Right cardiac atrium (tissue), 5 donors: ENCODE measurements around the gene FAM117B. TPM values are rescaled to one million over a fixed set of nuclear protein-coding genes. Genes with fewer than 3 reads are reported as not detected.

Experiments
- ATAC-seq, 2 donors: fragments of 200-7000 bp; cut with Tn5 transposase; one replicate each; pipeline versions ENCODE4 v1.8.0 to v1.9.1; 2020; ENCODE audit warnings: moderate library complexity in 2 of 2, mild to moderate bottlenecking in 1 of 2
- DNase-seq, 3 donors: peaks; one replicate each; pipeline ENCODE4 v3.0.0-alpha.2; 2020
- H3K27ac ChIP-seq: one replicate; pipeline ENCODE4 v1.5.1; 2013; ENCODE audit warnings: mild to moderate bottlenecking, low read length, control low read depth, moderate library complexity
- H3K27me3 ChIP-seq: one replicate; pipeline ENCODE4 v1.6.1; 2013; ENCODE audit not compliant: control insufficient read depth, insufficient read depth
- H3K4me1 ChIP-seq: one replicate; pipeline ENCODE4 v1.6.1; 2013; ENCODE audit warnings: low read length; ENCODE audit not compliant: control insufficient read depth, insufficient read depth
- H3K4me3 ChIP-seq: one replicate; pipeline ENCODE4 v1.5.1; 2013; ENCODE audit warnings: low read length, control low read depth
- H3K9me3 ChIP-seq: one replicate; pipeline ENCODE4 v1.6.1; 2013; ENCODE audit warnings: low read length; ENCODE audit not compliant: control insufficient read depth
- WGBS: extraction: QIAGEN DNeasy Blood & Tissue Kit; methylation state at CpG from one replicate; pipeline ENCODE4 v1.1.7; 2013; 5-methylcytosine and 5-hydroxymethylcytosine counted together
- intact Hi-C, 4 donors: fragments of 100-400 bp; cut with DNase I; formaldehyde crosslinking; loops; one replicate each; pipeline versions ENCODE4 v1.11.0 to v1.14.0; 2022 to 2023
- polyA plus RNA-seq: library from polyadenylated mRNA; stranded (reverse); fragments of 200-250 nt; gene quantifications from one replicate; pipeline ENCODE4 v1.2.3, GENCODE V29; 2013
- total RNA-seq, 4 donors: library from RNA; stranded (reverse); fragmentation: NEBNext Ultra II Directional; extraction: Animal tissue kit (Norgen Biotek cat#: 25700); gene quantifications; one replicate each; pipeline ENCODE4 v1.2.1, GENCODE V29; 2021
- donor health status: healthy with polysubstance abuse.
- donor health status: DM: no; HTN: yes; CAD: no.
- donor health status: DM: no; HTN: no; CAD: no.
- donor health status: DM: no; HTN: yes; CAD: no; lungs with severe emphysema.
- donor health status: DM: yes; HTN: yes; CAD: no.

FAM117B gene
- total and polyA plus RNA-seq, 5 donors: 1.5 to 4.5 (median 3.8) TPM

- intact Hi-C loops: no loop called here
- no peaks in the 10 kb centered on the region for H3K4me1 ChIP-seq
- H3K4me3 ChIP-seq: no peak overlapping the region
- H3K27ac ChIP-seq: no peak overlapping the region
- ATAC-seq: no peak
- no peaks in the 10 kb centered on the region for H3K27me3 ChIP-seq
- no peaks in the 10 kb centered on the region for H3K9me3 ChIP-seq
- 93% methylated on average over 2 of the region's 2 CpGs for whole genome bisulfite sequencing
- DNase-seq: no peak
Observed at GRCh38 chr2:202760848-202761247, 126.1 kb downstream of the FAM117B start.

- Histone ChIP-seq H3K27me3 (no peaks in the 10 kb centered on the region), H3K4me1 (no peaks in the 10 kb centered on the region), H3K9me3 (no peaks in the 10 kb centered on the region), H3K27ac (no peak overlapping the region), H3K4me3 (no peak overlapping the region)
- ATAC-seq: no peak
- no peak for DNase-seq
- intact Hi-C loops: no loop called here
- 59% methylated on average over 4 of the region's 4 CpGs for WGBS
Observed at GRCh38 chr2:202762556-202762955, 127.8 kb downstream of the FAM117B start.

GRCh38 chr2:202763916-202764315, 129.1 kb downstream of the FAM117B start:
- intact Hi-C loops: no loop called here
- ATAC-seq (no peak), DNase-seq (no peak)
- Histone ChIP-seq H3K4me1 (no peaks in the 10 kb centered on the region), H3K27me3 (no peaks in the 10 kb centered on the region), H3K27ac (no peak overlapping the region), H3K4me3 (no peak overlapping the region), H3K9me3 (no peaks in the 10 kb centered on the region)
- WGBS: 97% methylated on average over 1 of the region's 1 CpG

GRCh38 chr2:202764991-202765390, 130.2 kb downstream of the FAM117B start:
- intact Hi-C loops: no loop called here
- Histone ChIP-seq H3K4me3 (no peak overlapping the region), H3K27me3 (no peaks in the 10 kb centered on the region), H3K9me3 (no peaks in the 10 kb centered on the region), H3K4me1 (no peaks in the 10 kb centered on the region), H3K27ac (no peak overlapping the region)
- ATAC-seq (no peak), DNase-seq (no peak)
- WGBS: 94% methylated on average over 3 of the region's 3 CpGs

GRCh38 chr2:202765436-202765835, 130.7 kb downstream of the FAM117B start:
- no peaks in the 10 kb centered on the region for H3K4me1 ChIP-seq
- no peaks in the 10 kb centered on the region for H3K27me3 ChIP-seq
- intact Hi-C loops: no loop called here
- no peak for ATAC-seq
- H3K4me3 ChIP-seq: no peak overlapping the region
- 72% methylated on average over 5 of the region's 5 CpGs for WGBS
- no peaks in the 10 kb centered on the region for H3K9me3 ChIP-seq
- H3K27ac ChIP-seq: no peak overlapping the region
- DNase-seq: no peak

GRCh38 chr2:202768273-202768672, 133.5 kb downstream of the FAM117B start:
- no peak overlapping the region for H3K4me3 ChIP-seq
- intact Hi-C loops: no loop called here
- no peaks in the 10 kb centered on the region for H3K4me1 ChIP-seq
- H3K9me3 ChIP-seq: no peaks in the 10 kb centered on the region
- H3K27ac ChIP-seq: no peak overlapping the region
- no peak for DNase-seq
- ATAC-seq: no peak
- H3K27me3 ChIP-seq: no peaks in the 10 kb centered on the region

- DNase-seq: no peak
- no peak overlapping the region for H3K27ac ChIP-seq
- intact Hi-C loops: no loop called here
- H3K27me3 ChIP-seq: no peaks in the 10 kb centered on the region
- no peak for ATAC-seq
- H3K4me3 ChIP-seq: no peak overlapping the region
- no peaks in the 10 kb centered on the region for H3K9me3 ChIP-seq
- H3K4me1 ChIP-seq: no peaks in the 10 kb centered on the region
Observed at GRCh38 chr2:202769201-202769600, 134.4 kb downstream of the FAM117B start.

- Histone ChIP-seq H3K27ac (no peak overlapping the region), H3K4me1 (no peaks in the 10 kb centered on the region), H3K27me3 (no peaks in the 10 kb centered on the region), H3K4me3 (no peak overlapping the region), H3K9me3 (no peaks in the 10 kb centered on the region)
- 84% methylated on average over 1 of the region's 1 CpG for WGBS
- DNase-seq: no peak
- ATAC-seq: no peak
- intact Hi-C loops: no loop called here
Observed at GRCh38 chr2:202771336-202771735, 136.6 kb downstream of the FAM117B start.

- peak; percentile 46 to 62 for ATAC-seq
- 64% methylated on average over 7 of the region's 7 CpGs for WGBS
- Histone ChIP-seq H3K27ac (no peak overlapping the region), H3K27me3 (no peaks in the 10 kb centered on the region), H3K4me3 (no peak overlapping the region), H3K4me1 (no peaks in the 10 kb centered on the region), H3K9me3 (no peaks in the 10 kb centered on the region)
- peak in 2 of 3 donors; percentile 21 to 42 for DNase-seq
- intact Hi-C loops: no loop called here
Observed at GRCh38 chr2:202771741-202772460, 137.1 kb downstream of the FAM117B start.

- H3K9me3 ChIP-seq: no peaks in the 10 kb centered on the region
- no peak for DNase-seq
- 84% methylated on average over 6 of the region's 6 CpGs for WGBS
- no peaks in the 10 kb centered on the region for H3K4me1 ChIP-seq
- ATAC-seq: no peak
- H3K4me3 ChIP-seq: no peak overlapping the region
- no peak overlapping the region for H3K27ac ChIP-seq
- intact Hi-C loops: no loop called here
- no peaks in the 10 kb centered on the region for H3K27me3 ChIP-seq
Observed at GRCh38 chr2:202773301-202773973, 138.7 kb downstream of the FAM117B start.

- no peaks in the 10 kb centered on the region for H3K4me1 ChIP-seq
- intact Hi-C loops: no loop called here
- DNase-seq: peak in 1 of 3 donors; percentile 11
- H3K27me3 ChIP-seq: no peaks in the 10 kb centered on the region
- H3K9me3 ChIP-seq: no peaks in the 10 kb centered on the region
- H3K27ac ChIP-seq: no peak overlapping the region
- H3K4me3 ChIP-seq: no peak overlapping the region
- ATAC-seq: peak in 1 of 2 donors; percentile 43
- WGBS: 89% methylated on average over 37 of the region's 37 CpGs
Observed at GRCh38 chr2:202774104-202774503, 139.3 kb downstream of the FAM117B start.
